ACHN (cell line): ENCODE measurements around the gene ELK4.

Source experiments
- DNase-seq: peaks from one replicate; pipeline ENCODE4 v3.0.0-alpha.2; 2015
- in situ Hi-C: cut with HindIII; loops from 2 replicates; pipeline ENCODE4 v1.10.0; 2017; ENCODE audit warnings: low sequenced_read_pairs, low pct_ligation_motif_present, low pct_unique_long_range_greater_than_20kb

The ELK4 gene

GRCh38 chr1:205589618-205590456, 42.0 kb downstream of the ELK4 start:
- DNase-seq: no peak
- in situ Hi-C loops: no loop called here

- in situ Hi-C loops: no loop called here
- no peak for DNase-seq
These were observed 42.8 kb downstream of the ELK4 start for GRCh38 chr1:205589046-205589445.

- in situ Hi-C loops: no loop called here
- peak; percentile 53 for DNase-seq
These were observed 43.2 kb downstream of the ELK4 start for GRCh38 chr1:205588636-205589035.

- in situ Hi-C loops: no loop called here
- DNase-seq: no peak
These were observed 44.2 kb downstream of the ELK4 start for GRCh38 chr1:205587581-205587980.

- DNase-seq: no peak
- in situ Hi-C loops: no loop called here
These were observed 45.7 kb downstream of the ELK4 start for GRCh38 chr1:205585835-205586785.

- in situ Hi-C loops: no loop called here
- no peak for DNase-seq
These were observed 46.5 kb downstream of the ELK4 start for GRCh38 chr1:205585169-205585834.

GRCh38 chr1:205584732-205585131, 47.1 kb downstream of the ELK4 start:
- no peak for DNase-seq
- in situ Hi-C loops: no loop called here

GRCh38 chr1:205583461-205584130, 48.2 kb downstream of the ELK4 start:
- DNase-seq: no peak
- in situ Hi-C loops: no loop called here

- DNase-seq: no peak
- in situ Hi-C loops: no loop called here
These were observed 49.1 kb downstream of the ELK4 start for GRCh38 chr1:205582471-205583291.

GRCh38 chr1:205582046-205582445, 49.8 kb downstream of the ELK4 start:
- no peak for DNase-seq
- in situ Hi-C loops: no loop called here

- in situ Hi-C loops: no loop called here
These were observed 50.4 kb downstream of the ELK4 start for GRCh38 chr1:205581321-205581980.

GRCh38 chr1:205580923-205581180, 51.0 kb downstream of the ELK4 start:
- DNase-seq: no peak
- in situ Hi-C loops: no loop called here

More at GRCh38 chr1:205581321-205581980, 50.4 kb downstream of the ELK4 start:
- no peak for DNase-seq

GRCh38 chr1:205580140-205580922, 51.5 kb downstream of the ELK4 start:
- DNase-seq: no peak
- in situ Hi-C loops: no loop called here

GRCh38 chr1:205579711-205580110, 52.1 kb downstream of the ELK4 start:
- in situ Hi-C loops: no loop called here
- DNase-seq: no peak

- no peak for DNase-seq
- in situ Hi-C loops: no loop called here
These were observed 52.8 kb downstream of the ELK4 start for GRCh38 chr1:205578780-205579571.
